OCI-LY3 (cell line): Measurements from ENCODE around the gene ABLIM2.

Experiments used
- H2AFZ ChIP-seq: fragments of 200-600, 300-600 bp; shearing (Covaris generic); 2 replicates; pipeline ENCODE4 v1.6.0; 2014; ENCODE audit warnings: antibody characterized with exemption, low read depth, low read length
- H3K27ac ChIP-seq: fragments of 200-600, 300-600 bp; sonication (generic); 2 replicates; pipeline ENCODE4 v1.5.1; 2014; ENCODE audit warnings: mild to moderate bottlenecking, low read length, moderate library complexity, mixed read lengths
- H3K27me3 ChIP-seq: fragments of 200-600, 300-600 bp; sonication (generic); 2 replicates; pipeline ENCODE4 v1.6.1; 2014; ENCODE audit warnings: low read depth, low read length, mixed read lengths
- H3K36me3 ChIP-seq: fragments of 200-600, 300-600 bp; sonication (generic); replicated peaks from 2 replicates; pipeline ENCODE3; 2014; ENCODE audit warnings: low read depth, low read length, mixed read lengths
- H3K4me1 ChIP-seq: fragments of 300-600, 200-600 bp; sonication (generic); 2 replicates; pipeline ENCODE4 v1.6.1; 2014; ENCODE audit warnings: low read length, mixed read lengths
- H3K4me2 ChIP-seq: fragments of 200-600, 300-600 bp; sonication (generic); 2 replicates; pipeline ENCODE4 v1.6.1; 2014; ENCODE audit warnings: low read length, mixed read lengths
- H3K4me3 ChIP-seq: fragments of 300-600, 200-600 bp; sonication (generic); 2 replicates; pipeline ENCODE4 v1.5.1; 2014; ENCODE audit warnings: antibody characterized with exemption, mild to moderate bottlenecking, low read length, moderate library complexity
- H3K79me2 ChIP-seq: fragments of 300-600, 200-600 bp; shearing (Covaris generic); 2 replicates; pipeline ENCODE4 v1.6.1; 2014; ENCODE audit warnings: mild to moderate bottlenecking, low read length, mixed read lengths
- H3K9ac ChIP-seq: fragments of 300-600, 200-600 bp; shearing (Covaris generic); 2 replicates; pipeline ENCODE4 v1.6.0; 2014; ENCODE audit warnings: mild to moderate bottlenecking, low read length, moderate library complexity
- H3K9me3 ChIP-seq: fragments of 200-600, 300-600 bp; shearing (Covaris generic); 2 replicates; pipeline ENCODE4 v1.6.1; 2014; ENCODE audit warnings: low read length, mixed read lengths; ENCODE audit not compliant: insufficient read depth
- H4K20me1 ChIP-seq: fragments of 200-600, 300-600 bp; sonication (generic); 2 replicates; pipeline ENCODE4 v1.6.1; 2016; ENCODE audit warnings: low read length, mixed read lengths; ENCODE audit not compliant: insufficient read depth
- CTCF ChIP-seq: fragments of 200-600, 300-600 bp; sonication (generic); IDR thresholded peaks from 2 replicates; pipeline ENCODE4 v1.5.1; 2014; ENCODE audit warnings: antibody characterized with exemption, low read length, low read depth
- EZH2phosphoT487 ChIP-seq: fragments of 200-600 bp; shearing (Covaris generic); IDR thresholded peaks from 2 replicates; pipeline ENCODE4 v1.6.1; 2018; ENCODE audit warnings: antibody characterized with exemption, mixed run types, low read depth

The ABLIM2 gene

GRCh38 chr4:8199594-8200301, 41.1 kb upstream of the ABLIM2 start:
- H3K9ac ChIP-seq, result peak overlapping the region; percentile 87
- H3K9me3 ChIP-seq, result no peaks in the 10 kb centered on the region
- H3K27ac ChIP-seq, result peak overlapping the region; percentile 74
- peaks cover 50% of the 10 kb centered on the region for H3K4me1 ChIP-seq
- peak overlapping the region; percentile 95 for H3K4me2 ChIP-seq
- H2AFZ ChIP-seq, result peak overlapping the region; percentile 43; the same call in 1 of the 2 replicates
- TF ChIP-seq CTCF, result no peak
- TF ChIP-seq EZH2phosphoT487, result no peak
- H3K36me3 ChIP-seq, result peaks cover 4% of the 10 kb centered on the region
- peak overlapping the region; percentile 94 for H3K4me3 ChIP-seq
- H3K79me2 ChIP-seq, result peaks cover 12% of the 10 kb centered on the region; the same call in 1 of the 2 replicates
- H4K20me1 ChIP-seq, result peaks cover 19% of the 10 kb centered on the region
- peaks cover 15% of the 10 kb centered on the region for H3K27me3 ChIP-seq

GRCh38 chr4:8198906-8199593, 40.4 kb upstream of the ABLIM2 start, which contains the start of gene SH3TC1:
TSS of gene SH3TC1 (plus strand) at chr4:8199290. CDS start at chr4:8205195, 5,905 bp downstream.
- Histone ChIP-seq H3K27ac (peak within 1 kb of the TSS; percentile 74), H3K27me3 (peaks cover 22% of the 10 kb centered on the region), H3K4me1 (peaks cover 50% of the 10 kb centered on the region), H3K9me3 (no peaks in the 10 kb centered on the region), H3K79me2 (peaks cover 12% of the 10 kb centered on the region; the same call in 1 of the 2 replicates), H3K4me2 (peak within 1 kb of the TSS; percentile 95), H3K36me3 (peaks cover 4% of the 10 kb centered on the region), H3K9ac (peak within 1 kb of the TSS; percentile 87), H2AFZ (peak within 1 kb of the TSS; percentile 43; the same call in 1 of the 2 replicates), H4K20me1 (peaks cover 19% of the 10 kb centered on the region), H3K4me3 (peak within 1 kb of the TSS; percentile 94)
- TF ChIP-seq CTCF, result no peak
- no peak for TF ChIP-seq EZH2phosphoT487

GRCh38 chr4:8198206-8198905, 39.7 kb upstream of the ABLIM2 start:
- peak overlapping the region; percentile 74 for H3K27ac ChIP-seq
- peaks cover 29% of the 10 kb centered on the region for H3K27me3 ChIP-seq
- peaks cover 15% of the 10 kb centered on the region for H4K20me1 ChIP-seq
- H3K9ac ChIP-seq, result no peak overlapping the region
- TF ChIP-seq CTCF (no peak), EZH2phosphoT487 (no peak)
- peaks cover 50% of the 10 kb centered on the region for H3K4me1 ChIP-seq
- H3K4me2 ChIP-seq, result peak overlapping the region; percentile 95
- peaks cover 4% of the 10 kb centered on the region for H3K36me3 ChIP-seq
- H3K79me2 ChIP-seq, result peaks cover 12% of the 10 kb centered on the region; the same call in 1 of the 2 replicates
- H2AFZ ChIP-seq, result peak overlapping the region; percentile 6; the same call in 1 of the 2 replicates
- H3K4me3 ChIP-seq, result peak overlapping the region; percentile 94
- no peaks in the 10 kb centered on the region for H3K9me3 ChIP-seq
